Suprapubic skin (tissue), 4 donors: ENCODE data around the gene NAT14.

Source experiments
- CTCF ChIP-seq, 2 donors: fragments of 200-600 bp in 1 of 2; fragments of 450-650 bp in 1 of 2; sonication (generic) in 1 of 2; IDR thresholded peaks; one replicate each; pipeline ENCODE4 v1.5.1; 2016 to 2019; ENCODE audit warnings: antibody characterized with exemption in 2 of 2, mild to moderate bottlenecking in 1 of 2, moderate library complexity in 1 of 2
- POLR2A ChIP-seq, 2 donors: fragments of 450-650 bp; IDR thresholded peaks; one replicate each; pipeline ENCODE4 v1.6.1; 2017; ENCODE audit warnings: antibody characterized with exemption in 2 of 2, mild to moderate bottlenecking in 2 of 2, moderate library complexity in 2 of 2
- POLR2AphosphoS5 ChIP-seq, 3 donors: sonication (generic); formaldehyde crosslinking; IDR thresholded peaks; one replicate each; pipeline ENCODE4 v1.6.1; 2017; ENCODE audit warnings: antibody characterized with exemption in 3 of 3

- TF ChIP-seq CTCF (IDR thresholded peaks at IDR 0.05): no peak
- no peak for TF ChIP-seq POLR2A (IDR thresholded peaks at IDR 0.05)
- no peak for TF ChIP-seq POLR2AphosphoS5 (IDR thresholded peaks at IDR 0.05)
These were observed 1.9 kb upstream of the NAT14 start for GRCh38 chr19:55482967-55483705.
